HepG2 (cell line): ENCODE results near the gene MSRB2. TPM values are rescaled to one million over a fixed set of nuclear protein-coding genes. Genes with fewer than 3 reads are reported as not detected.

Experiments used
- CENPX ChIP-seq: sonication (generic); formaldehyde crosslinking; IDR thresholded peaks from 2 replicates; pipeline ENCODE4 v1.9.0; 2021; ENCODE audit warnings: mild to moderate bottlenecking, missing genetic modification reagents, moderate library complexity
- ELF1 ChIP-seq: sonication (generic); formaldehyde crosslinking; IDR thresholded peaks from 2 replicates; pipeline ENCODE4 v1.4.0; 2020; ENCODE audit warnings: missing genetic modification reagents
- ELF4 ChIP-seq: sonication (generic); formaldehyde crosslinking; IDR thresholded peaks from 2 replicates; pipeline ENCODE4 v1.5.0; 2020; ENCODE audit warnings: missing genetic modification reagents, mild to moderate bottlenecking, moderate library complexity, borderline replicate concordance
- FOXA3 ChIP-seq: IDR thresholded peaks from 2 replicates; pipeline ENCODE4 v1.6.1; 2016; ENCODE audit warnings: missing genetic modification reagents, missing compliant biosample characterization
- FOXC1 ChIP-seq: sonication (generic); formaldehyde crosslinking; IDR thresholded peaks from 2 replicates; pipeline ENCODE4 v1.8.0; 2022; ENCODE audit warnings: mild to moderate bottlenecking, missing genetic modification reagents, borderline replicate concordance
- HOXD1 ChIP-seq: sonication (generic); formaldehyde crosslinking; IDR thresholded peaks from 2 replicates; pipeline ENCODE4 v1.5.0; 2020; ENCODE audit warnings: missing genetic modification reagents
- JARID2 ChIP-seq: sonication (generic); formaldehyde crosslinking; IDR thresholded peaks from 2 replicates; pipeline ENCODE4 v1.8.1; 2023; ENCODE audit warnings: missing genetic modification reagents, inconsistent platforms; ENCODE audit not compliant: insufficient replicate concordance
- MAFF ChIP-seq: IDR thresholded peaks from 2 replicates; pipeline ENCODE4 v1.6.1; 2011; ENCODE audit warnings: low read depth, low read length, improper control_type of control experiment
- NR2C2 ChIP-seq: sonication (generic); formaldehyde crosslinking; IDR thresholded peaks from 2 replicates; pipeline ENCODE4 v1.4.0; 2020; ENCODE audit warnings: missing genetic modification reagents, mild to moderate bottlenecking, moderate library complexity, borderline replicate concordance
- NR2F6 ChIP-seq, 2 experiments: IDR thresholded peaks; 2 replicates each; pipeline ENCODE4 v1.6.1; 2016; ENCODE audit warnings: antibody characterized with exemption in 1 of 2, mild to moderate bottlenecking in 1 of 2
- PAWR ChIP-seq: sonication (generic); formaldehyde crosslinking; IDR thresholded peaks from 2 replicates; pipeline ENCODE4 v1.4.0; 2020; ENCODE audit warnings: missing genetic modification reagents, mild to moderate bottlenecking, borderline replicate concordance
- RXRA ChIP-seq: sonication (generic); formaldehyde crosslinking; IDR thresholded peaks from 2 replicates; pipeline ENCODE4 v1.5.1; 2020; ENCODE audit warnings: missing genetic modification reagents
- SNAI1 ChIP-seq: sonication (generic); formaldehyde crosslinking; IDR thresholded peaks from 2 replicates; pipeline ENCODE4 v1.5.0; 2020; ENCODE audit warnings: mild to moderate bottlenecking, missing genetic modification reagents, borderline replicate concordance
- TSC22D2 ChIP-seq: sonication (generic); formaldehyde crosslinking; IDR thresholded peaks from 2 replicates; pipeline ENCODE4 v1.5.1; 2020; ENCODE audit warnings: missing genetic modification reagents, mild to moderate bottlenecking, borderline replicate concordance
- XRCC5 ChIP-seq: fragments of 200-400 bp; formaldehyde crosslinking; optimal IDR thresholded peaks from 2 replicates; pipeline ENCODE3; 2017; ENCODE audit warnings: mild to moderate bottlenecking, low read length
- ZBTB38 ChIP-seq: sonication (generic); formaldehyde crosslinking; IDR thresholded peaks from 2 replicates; pipeline ENCODE4 v1.5.1; 2020; ENCODE audit warnings: mild to moderate bottlenecking, missing genetic modification reagents
- ZFP1 ChIP-seq: IDR thresholded peaks from 2 replicates; pipeline ENCODE4 v1.6.1; 2016
- ZFP41 ChIP-seq: sonication (generic); formaldehyde crosslinking; IDR thresholded peaks from 2 replicates; pipeline ENCODE4 v1.4.0; 2020; ENCODE audit warnings: mild to moderate bottlenecking, missing genetic modification reagents, borderline replicate concordance
- ZFP82 ChIP-seq: sonication (generic); formaldehyde crosslinking; IDR thresholded peaks from 2 replicates; pipeline ENCODE4 v1.5.1; 2020; ENCODE audit warnings: mild to moderate bottlenecking, missing genetic modification reagents, borderline replicate concordance
- ZNF138 ChIP-seq: sonication (generic); formaldehyde crosslinking; IDR thresholded peaks from 2 replicates; pipeline ENCODE4 v1.5.0; 2020; ENCODE audit warnings: mild to moderate bottlenecking, low read depth, missing genetic modification reagents
- ZNF44 ChIP-seq: sonication (generic); formaldehyde crosslinking; IDR thresholded peaks from 2 replicates; pipeline ENCODE4 v1.5.1; 2020; ENCODE audit warnings: mild to moderate bottlenecking, missing genetic modification reagents
- ZNF576 ChIP-seq: sonication (generic); formaldehyde crosslinking; IDR thresholded peaks from 2 replicates; pipeline ENCODE4 v1.4.0; 2020; ENCODE audit warnings: mild to moderate bottlenecking, missing genetic modification reagents
- ZNF772 ChIP-seq: sonication (generic); formaldehyde crosslinking; IDR thresholded peaks from 2 replicates; pipeline ENCODE4 v1.5.0; 2020; ENCODE audit warnings: mild to moderate bottlenecking, missing genetic modification reagents
- polyA plus RNA-seq, 8 experiments: library from polyadenylated mRNA; depleted of rRNA in 3 of 8; stranded (reverse) in 7 of 8; unstranded in 1 of 8; fragments of >200 nt; fragmentation: Illumina TruSeq in 4 of 8; extraction: Trizol in 4 of 8; gene quantifications; 2 replicates each; pipeline versions ENCODE4 v1.2.1 to v1.2.3, GENCODE V29; 2011 to 2016; ENCODE audit warnings: low read depth in 4 of 8, missing spikeins in 1 of 8, mixed read lengths in 1 of 8; ENCODE audit not compliant: insufficient read depth in 1 of 8
- total RNA-seq, 5 experiments: library from RNA; depleted of rRNA; stranded (reverse); fragments of >200 nt; fragmentation: Illumina TruSeq; extraction: Trizol; gene quantifications; 2 replicates each; pipeline ENCODE4 v1.2.3, GENCODE V29; 2016; ENCODE audit warnings: low read depth in 1 of 5
- TF ChIP-seq, protein P1 (sequence below): IDR thresholded peaks from 2 replicates; pipeline ENCODE4 v1.4.0; 2020; ENCODE audit warnings: mild to moderate bottlenecking, missing genetic modification reagents
- TF ChIP-seq, protein P2 (sequence below): sonication (generic); formaldehyde crosslinking; IDR thresholded peaks from 2 replicates; pipeline ENCODE4 v1.9.0; 2021; ENCODE audit warnings: missing genetic modification reagents, mild to moderate bottlenecking, borderline replicate concordance

MSRB2 gene
- total and polyA plus RNA-seq, 2 of the 13 experiments (the other 11 are each of a cell fraction or from before 2014, with no cell fraction given) = 8.3 to 22.1 TPM

DNA sequence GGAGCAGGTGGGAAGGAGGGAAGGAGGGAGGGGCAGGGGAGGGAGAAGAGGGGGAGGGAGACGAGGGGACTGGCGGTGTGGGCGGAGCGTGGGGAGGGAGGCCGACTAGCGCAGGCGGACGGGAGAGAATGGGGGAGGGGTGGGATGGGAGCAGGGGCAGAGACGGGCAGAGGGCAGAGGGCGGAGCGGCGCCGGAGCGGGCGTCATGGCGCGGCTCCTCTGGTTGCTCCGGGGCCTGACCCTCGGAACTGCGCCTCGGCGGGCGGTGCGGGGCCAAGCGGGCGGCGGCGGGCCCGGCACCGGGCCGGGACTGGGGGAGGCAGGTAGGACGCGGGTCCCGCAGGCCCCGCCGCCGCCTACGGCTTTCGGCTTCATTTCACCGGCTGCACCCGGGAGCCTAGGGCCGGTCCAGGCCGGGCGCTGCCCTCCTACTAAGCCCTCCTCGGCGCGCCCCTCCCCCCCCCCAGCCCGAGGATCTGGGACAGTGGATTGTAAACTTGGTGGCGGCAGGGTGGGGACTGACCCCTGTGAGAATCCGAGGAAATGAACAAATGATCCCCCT is at the start of gene MSRB2 (continued):
- TF ChIP-seq NR2F6 (IDR thresholded peaks at IDR 0.05) = no peak; the same call in 1 of the 2 replicates
- TF ChIP-seq NR2F6 (CRISPR knock-in tag; IDR thresholded peaks at IDR 0.05) = peak; percentile 71
- TF ChIP-seq ZNF576 (CRISPR knock-in tag) = no peak
- TF ChIP-seq ZFP1 (CRISPR knock-in tag) = no peak
- TF ChIP-seq ZBTB38 (CRISPR knock-in tag) = peak; percentile 75; the same call in 1 of the 2 replicates
- peak; percentile 53; the same call in 1 of the 2 replicates for TF ChIP-seq ZFP82 (CRISPR knock-in tag)
- no peak for TF ChIP-seq CENPX (CRISPR knock-in tag)
- TF ChIP-seq PAWR (CRISPR knock-in tag) = no peak
- no peak for TF ChIP-seq SNAI1 (CRISPR knock-in tag)
- TF ChIP-seq ELF1 = no peak
- no peak for TF ChIP-seq FOXC1
- peak; percentile 76 for TF ChIP-seq NR2C2 (CRISPR knock-in tag)
- TF ChIP-seq JARID2 = no peak
- TF ChIP-seq ELF4 = no peak
- TF ChIP-seq ZNF44 (CRISPR knock-in tag) = no peak
- TF ChIP-seq FOXA3 = peak; percentile 56
- TF ChIP-seq TSC22D2 (CRISPR knock-in tag) = no peak
- TF ChIP-seq, protein P1, sequence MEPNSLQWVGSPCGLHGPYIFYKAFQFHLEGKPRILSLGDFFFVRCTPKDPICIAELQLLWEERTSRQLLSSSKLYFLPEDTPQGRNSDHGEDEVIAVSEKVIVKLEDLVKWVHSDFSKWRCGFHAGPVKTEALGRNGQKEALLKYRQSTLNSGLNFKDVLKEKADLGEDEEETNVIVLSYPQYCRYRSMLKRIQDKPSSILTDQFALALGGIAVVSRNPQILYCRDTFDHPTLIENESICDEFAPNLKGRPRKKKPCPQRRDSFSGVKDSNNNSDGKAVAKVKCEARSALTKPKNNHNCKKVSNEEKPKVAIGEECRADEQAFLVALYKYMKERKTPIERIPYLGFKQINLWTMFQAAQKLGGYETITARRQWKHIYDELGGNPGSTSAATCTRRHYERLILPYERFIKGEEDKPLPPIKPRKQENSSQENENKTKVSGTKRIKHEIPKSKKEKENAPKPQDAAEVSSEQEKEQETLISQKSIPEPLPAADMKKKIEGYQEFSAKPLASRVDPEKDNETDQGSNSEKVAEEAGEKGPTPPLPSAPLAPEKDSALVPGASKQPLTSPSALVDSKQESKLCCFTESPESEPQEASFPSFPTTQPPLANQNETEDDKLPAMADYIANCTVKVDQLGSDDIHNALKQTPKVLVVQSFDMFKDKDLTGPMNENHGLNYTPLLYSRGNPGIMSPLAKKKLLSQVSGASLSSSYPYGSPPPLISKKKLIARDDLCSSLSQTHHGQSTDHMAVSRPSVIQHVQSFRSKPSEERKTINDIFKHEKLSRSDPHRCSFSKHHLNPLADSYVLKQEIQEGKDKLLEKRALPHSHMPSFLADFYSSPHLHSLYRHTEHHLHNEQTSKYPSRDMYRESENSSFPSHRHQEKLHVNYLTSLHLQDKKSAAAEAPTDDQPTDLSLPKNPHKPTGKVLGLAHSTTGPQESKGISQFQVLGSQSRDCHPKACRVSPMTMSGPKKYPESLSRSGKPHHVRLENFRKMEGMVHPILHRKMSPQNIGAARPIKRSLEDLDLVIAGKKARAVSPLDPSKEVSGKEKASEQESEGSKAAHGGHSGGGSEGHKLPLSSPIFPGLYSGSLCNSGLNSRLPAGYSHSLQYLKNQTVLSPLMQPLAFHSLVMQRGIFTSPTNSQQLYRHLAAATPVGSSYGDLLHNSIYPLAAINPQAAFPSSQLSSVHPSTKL (CRISPR knock-in tag) = peak; percentile 67
- TF ChIP-seq ZNF772 (CRISPR knock-in tag) = peak; percentile 63; the same call in 1 of the 2 replicates
- TF ChIP-seq ZFP41 (CRISPR knock-in tag) = no peak
- TF ChIP-seq MAFF = no peak
- TF ChIP-seq HOXD1 (CRISPR knock-in tag) = no peak
- TF ChIP-seq ZNF138 = peak; percentile 63; the same call in 1 of the 2 replicates
- peak; percentile 47 for TF ChIP-seq XRCC5
- TF ChIP-seq, protein P2, sequence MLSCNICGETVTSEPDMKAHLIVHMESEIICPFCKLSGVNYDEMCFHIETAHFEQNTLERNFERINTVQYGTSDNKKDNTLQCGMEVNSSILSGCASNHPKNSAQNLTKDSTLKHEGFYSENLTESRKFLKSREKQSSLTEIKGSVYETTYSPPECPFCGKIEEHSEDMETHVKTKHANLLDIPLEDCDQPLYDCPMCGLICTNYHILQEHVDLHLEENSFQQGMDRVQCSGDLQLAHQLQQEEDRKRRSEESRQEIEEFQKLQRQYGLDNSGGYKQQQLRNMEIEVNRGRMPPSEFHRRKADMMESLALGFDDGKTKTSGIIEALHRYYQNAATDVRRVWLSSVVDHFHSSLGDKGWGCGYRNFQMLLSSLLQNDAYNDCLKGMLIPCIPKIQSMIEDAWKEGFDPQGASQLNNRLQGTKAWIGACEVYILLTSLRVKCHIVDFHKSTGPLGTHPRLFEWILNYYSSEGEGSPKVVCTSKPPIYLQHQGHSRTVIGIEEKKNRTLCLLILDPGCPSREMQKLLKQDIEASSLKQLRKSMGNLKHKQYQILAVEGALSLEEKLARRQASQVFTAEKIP (CRISPR knock-in tag) = no peak
- 0 out of 2 replicates have a peak, but pooled peaks have one; percentile 26 for TF ChIP-seq RXRA (CRISPR knock-in tag)
